Measurements from ENCODE around the gene CREG2. TPM values are rescaled to one million over a fixed set of nuclear protein-coding genes. Genes with fewer than 3 reads are reported as not detected.

Gene CREG2
- total RNA-seq, 1 donor from 2014 or later: not detected

GRCh38 chr2:101380376-101380775, 6.9 kb downstream of the CREG2 start:
- ATAC-seq (peak; percentile 81), DNase-seq (no peak)
- Histone ChIP-seq H3K9me3 (no peaks in the 10 kb centered on the region), H3K27me3 (peaks cover 13% of the 10 kb centered on the region), H3K27ac (no peak overlapping the region), H3K36me3 (no peaks in the 10 kb centered on the region), H3K4me3 (no peak overlapping the region), H3K4me1 (no peaks in the 10 kb centered on the region)
- TF ChIP-seq CTCF (IDR thresholded peaks at IDR 0.05): no peak
- intact Hi-C loops (cut with DNase I): no loop called here

GRCh38 chr2:101379091-101379490, 8.2 kb downstream of the CREG2 start:
- intact Hi-C loops (cut with DNase I): no loop called here
- no peak for ATAC-seq
- no peaks in the 10 kb centered on the region for H3K9me3 ChIP-seq
- peaks cover under 1% of the 10 kb centered on the region for H3K27me3 ChIP-seq
- no peak overlapping the region for H3K4me3 ChIP-seq
- H3K4me1 ChIP-seq: no peaks in the 10 kb centered on the region
- TF ChIP-seq CTCF (IDR thresholded peaks at IDR 0.05): no peak
- no peak for DNase-seq
- no peak overlapping the region for H3K27ac ChIP-seq
- no peaks in the 10 kb centered on the region for H3K36me3 ChIP-seq

GRCh38 chr2:101375653-101376052, 11.7 kb downstream of the CREG2 start:
- DNase-seq: no peak
- ATAC-seq: no peak
- Histone ChIP-seq H3K27ac (no peak overlapping the region), H3K36me3 (no peaks in the 10 kb centered on the region), H3K9me3 (no peaks in the 10 kb centered on the region), H3K4me1 (no peaks in the 10 kb centered on the region), H3K27me3 (no peaks in the 10 kb centered on the region), H3K4me3 (no peak overlapping the region)
- intact Hi-C loops (cut with DNase I): no loop called here
- no peak for TF ChIP-seq CTCF (IDR thresholded peaks at IDR 0.05)

- Histone ChIP-seq H3K27me3 (no peaks in the 10 kb centered on the region), H3K27ac (no peak overlapping the region), H3K4me3 (no peak overlapping the region), H3K4me1 (no peaks in the 10 kb centered on the region), H3K9me3 (no peaks in the 10 kb centered on the region), H3K36me3 (no peaks in the 10 kb centered on the region)
- ATAC-seq: no peak
- no peak for DNase-seq
- no peak for TF ChIP-seq CTCF (IDR thresholded peaks at IDR 0.05)
- intact Hi-C loops (cut with DNase I): no loop called here
Measured at GRCh38 chr2:101374821-101375561, 12.3 kb downstream of the CREG2 start.

DNA sequence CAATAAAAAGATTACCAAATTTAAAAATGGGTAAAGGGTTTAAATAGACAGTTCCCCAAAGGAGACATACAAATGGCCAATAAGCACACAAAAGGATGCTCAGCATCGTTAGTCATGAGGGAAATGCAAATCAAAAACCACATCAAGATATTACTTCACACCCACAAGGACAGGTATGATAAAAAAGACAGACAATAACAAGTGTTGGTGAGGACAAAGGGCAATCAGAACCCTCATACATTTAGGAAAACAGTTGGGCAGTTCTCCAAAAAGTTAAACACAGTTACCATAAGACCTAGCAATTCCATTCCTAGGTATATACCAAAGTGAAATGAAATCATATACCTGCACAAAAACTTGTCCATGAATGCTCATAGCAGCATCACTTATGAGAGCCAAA, 14.5 kb downstream of the CREG2 start:
- ATAC-seq (no peak), DNase-seq (no peak)
- intact Hi-C loops (cut with DNase I): no loop called here
- Histone ChIP-seq H3K4me3 (no peak overlapping the region), H3K27me3 (no peaks in the 10 kb centered on the region), H3K4me1 (no peaks in the 10 kb centered on the region), H3K36me3 (no peaks in the 10 kb centered on the region), H3K9me3 (no peaks in the 10 kb centered on the region), H3K27ac (no peak overlapping the region)
- TF ChIP-seq CTCF (IDR thresholded peaks at IDR 0.05): no peak

DNA sequence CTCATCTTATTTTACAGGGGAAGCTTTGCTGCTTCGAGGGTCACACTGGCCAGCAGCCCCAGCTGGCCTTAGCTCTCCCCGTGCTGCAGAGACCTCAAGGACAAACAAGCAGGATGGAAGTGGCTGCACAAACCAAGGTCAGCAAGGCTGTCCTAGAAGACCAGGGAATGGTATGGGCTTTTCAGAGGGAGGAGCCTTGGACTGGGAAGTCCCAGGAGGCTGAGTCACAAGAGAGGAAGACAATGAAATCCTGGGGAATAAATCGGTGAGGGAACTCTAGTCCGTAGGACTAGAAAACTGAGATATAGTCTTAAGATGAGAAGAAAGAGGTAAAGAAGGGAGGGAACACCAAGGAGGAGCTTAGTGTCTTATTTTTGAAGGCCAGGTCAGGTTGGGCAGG, 15.7 kb downstream of the CREG2 start:
- no peaks in the 10 kb centered on the region for H3K36me3 ChIP-seq
- H3K27ac ChIP-seq: no peak overlapping the region
- no peaks in the 10 kb centered on the region for H3K4me1 ChIP-seq
- no peak for TF ChIP-seq CTCF (IDR thresholded peaks at IDR 0.05)
- H3K9me3 ChIP-seq: no peaks in the 10 kb centered on the region
- H3K27me3 ChIP-seq: no peaks in the 10 kb centered on the region
- no peak overlapping the region for H3K4me3 ChIP-seq
- DNase-seq (no peak), ATAC-seq (no peak)
- intact Hi-C loops (cut with DNase I): no loop called here

Data from upper lobe of right lung (tissue), 1 donor.